ENCODE data around the gene AHRR.

The AHRR gene

GRCh38 chr5:310941-311434, 10.5 kb upstream of the AHRR start:
- no peaks in the 10 kb centered on the region for H3K27me3 ChIP-seq (ENCODE audit: control insufficient read depth in 5 of 5, insufficient read depth in 4 of 5, low read length in 5 of 5)
- peak overlapping the region in 1 of 5 donors; percentile 25 for H3K9ac ChIP-seq (ENCODE audit: low read length in 5 of 5)
- no peak overlapping the region for H3K27ac ChIP-seq (ENCODE audit: low read depth, low read length)
- peaks cover 7 to 76% (median 67%) of the 10 kb centered on the region in 5 donors for H3K36me3 ChIP-seq (ENCODE audit: control insufficient read depth in 5 of 5, insufficient read depth in 5 of 5, low read length in 5 of 5)
- no peaks in the 10 kb centered on the region for H3K9me3 ChIP-seq (ENCODE audit: control insufficient read depth in 5 of 5, low read length in 5 of 5)
- no peak overlapping the region for H3K4me3 ChIP-seq (ENCODE audit: low read depth in 1 of 5, low read length in 5 of 5)
- H3K4me1 ChIP-seq (ENCODE audit: control insufficient read depth in 5 of 5, insufficient read depth in 5 of 5, low read length in 5 of 5): peaks cover 0 to 34% (median 8%) of the 10 kb centered on the region in 5 donors

DNA sequence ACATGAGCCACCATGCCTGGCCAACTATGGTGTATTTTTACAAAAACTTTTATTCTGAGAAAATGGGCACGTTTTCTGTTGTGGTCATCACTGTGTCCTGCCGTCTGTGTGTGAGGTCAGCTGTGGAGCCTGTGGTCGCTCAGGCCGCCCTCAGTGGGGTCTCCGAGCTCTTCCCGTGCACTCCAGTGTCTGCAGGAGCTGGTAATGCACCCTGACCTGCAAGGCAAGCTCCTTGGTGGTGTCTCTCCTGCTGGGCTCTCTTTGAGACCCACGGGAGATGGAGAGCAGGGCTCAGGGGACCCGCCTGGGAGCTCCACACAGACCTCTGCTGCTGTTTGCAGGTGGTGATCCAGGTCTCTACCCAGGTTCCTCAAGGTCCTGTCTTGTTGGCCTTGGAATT, 9.6 kb upstream of the AHRR start:
- no peak overlapping the region for H3K4me3 ChIP-seq (ENCODE audit: low read depth in 1 of 5, low read length in 5 of 5)
- H3K9ac ChIP-seq (ENCODE audit: low read length in 5 of 5): no peak overlapping the region
- no peak overlapping the region for H3K27ac ChIP-seq (ENCODE audit: low read depth, low read length)
- peaks cover 4 to 76% (median 62%) of the 10 kb centered on the region in 5 donors for H3K36me3 ChIP-seq (ENCODE audit: control insufficient read depth in 5 of 5, insufficient read depth in 5 of 5, low read length in 5 of 5)
- peaks cover 0 to 35% (median 8%) of the 10 kb centered on the region in 5 donors for H3K4me1 ChIP-seq (ENCODE audit: control insufficient read depth in 5 of 5, insufficient read depth in 5 of 5, low read length in 5 of 5)
- no peaks in the 10 kb centered on the region for H3K9me3 ChIP-seq (ENCODE audit: control insufficient read depth in 5 of 5, low read length in 5 of 5)
- no peaks in the 10 kb centered on the region for H3K27me3 ChIP-seq (ENCODE audit: control insufficient read depth in 5 of 5, insufficient read depth in 4 of 5, low read length in 5 of 5)

GRCh38 chr5:312845-313244, 8.7 kb upstream of the AHRR start:
- Histone ChIP-seq H3K36me3 (ENCODE audit: control insufficient read depth in 5 of 5, insufficient read depth in 5 of 5, low read length in 5 of 5) (peaks cover 4 to 72% (median 54%) of the 10 kb centered on the region in 5 donors), H3K4me1 (ENCODE audit: control insufficient read depth in 5 of 5, insufficient read depth in 5 of 5, low read length in 5 of 5) (peaks cover 0 to 40% (median 8%) of the 10 kb centered on the region in 5 donors), H3K27me3 (ENCODE audit: control insufficient read depth in 5 of 5, insufficient read depth in 4 of 5, low read length in 5 of 5) (no peaks in the 10 kb centered on the region), H3K4me3 (ENCODE audit: low read depth in 1 of 5, low read length in 5 of 5) (no peak overlapping the region), H3K27ac (ENCODE audit: low read depth, low read length) (no peak overlapping the region), H3K9me3 (ENCODE audit: control insufficient read depth in 5 of 5, low read length in 5 of 5) (no peaks in the 10 kb centered on the region), H3K9ac (ENCODE audit: low read length in 5 of 5) (no peak overlapping the region)

DNA sequence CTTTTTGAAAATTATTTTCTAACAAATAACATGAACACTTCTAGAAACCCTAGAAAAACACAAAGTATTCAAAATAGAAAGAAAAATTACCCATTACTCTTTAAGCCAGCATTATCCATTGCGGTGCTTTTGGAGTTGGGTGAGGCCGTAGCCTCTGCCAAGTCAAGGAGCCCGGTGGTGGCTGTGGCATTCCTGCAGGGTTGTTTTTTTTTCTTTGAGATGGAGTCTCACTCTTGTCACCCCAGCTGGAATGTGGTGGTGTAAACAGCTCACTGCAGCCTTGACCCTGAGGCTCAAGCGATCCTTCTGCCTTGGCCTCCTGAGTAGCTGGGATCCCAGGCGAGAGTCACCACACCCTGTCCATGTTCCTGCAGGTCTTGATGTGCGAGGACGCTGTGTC, 8.2 kb upstream of the AHRR start:
- H3K4me1 ChIP-seq (ENCODE audit: control insufficient read depth in 5 of 5, insufficient read depth in 5 of 5, low read length in 5 of 5): peaks cover 0 to 38% (median 8%) of the 10 kb centered on the region in 5 donors
- H3K9ac ChIP-seq (ENCODE audit: low read length in 5 of 5): no peak overlapping the region
- no peaks in the 10 kb centered on the region for H3K9me3 ChIP-seq (ENCODE audit: control insufficient read depth in 5 of 5, low read length in 5 of 5)
- no peaks in the 10 kb centered on the region for H3K27me3 ChIP-seq (ENCODE audit: control insufficient read depth in 5 of 5, insufficient read depth in 4 of 5, low read length in 5 of 5)
- no peak overlapping the region for H3K4me3 ChIP-seq (ENCODE audit: low read depth in 1 of 5, low read length in 5 of 5)
- peaks cover 4 to 68% (median 50%) of the 10 kb centered on the region in 5 donors for H3K36me3 ChIP-seq (ENCODE audit: control insufficient read depth in 5 of 5, insufficient read depth in 5 of 5, low read length in 5 of 5)
- no peak overlapping the region for H3K27ac ChIP-seq (ENCODE audit: low read depth, low read length)

GRCh38 chr5:313806-314376, 7.6 kb upstream of the AHRR start:
- peaks cover 0 to 31% (median 8%) of the 10 kb centered on the region in 5 donors for H3K4me1 ChIP-seq (ENCODE audit: control insufficient read depth in 5 of 5, insufficient read depth in 5 of 5, low read length in 5 of 5)

DNA sequence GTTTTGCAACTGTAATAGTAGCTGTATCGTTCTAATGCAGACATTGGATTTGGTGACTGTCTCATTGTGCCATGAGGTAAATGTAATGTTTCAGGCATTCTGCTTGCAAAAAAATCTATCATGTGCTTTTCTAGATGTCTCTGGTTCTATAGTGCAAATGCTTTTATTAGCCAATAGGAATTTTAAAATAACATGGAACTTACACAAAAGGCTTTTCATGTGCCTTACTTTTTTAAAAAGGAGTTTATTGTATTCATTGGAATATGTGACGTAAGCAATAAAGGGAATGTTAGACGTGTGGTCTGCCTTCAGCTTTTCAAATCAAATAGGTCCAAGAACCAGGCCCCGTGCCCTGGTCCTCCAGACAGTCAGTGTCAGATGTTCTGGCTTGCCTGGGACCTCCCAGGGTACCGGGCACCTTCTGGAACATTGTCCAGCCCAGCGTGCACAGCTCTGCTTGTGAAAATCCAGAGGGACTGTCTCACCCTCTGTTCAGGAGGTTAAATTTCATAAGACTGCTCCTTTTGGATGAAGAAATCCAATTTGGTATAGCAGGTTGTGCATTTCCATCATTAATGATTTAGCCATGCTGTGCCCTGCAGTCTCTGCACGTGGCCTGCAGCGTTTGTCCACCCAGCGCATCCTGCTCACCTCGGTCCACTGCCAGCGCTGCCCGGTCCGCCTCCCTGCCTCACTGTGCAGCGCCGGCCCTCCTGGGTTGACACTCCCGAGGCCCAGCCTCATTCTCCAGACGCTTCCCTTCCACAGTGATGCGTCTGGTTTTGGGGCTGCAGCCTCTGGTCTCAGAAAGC, 6.6 kb upstream of the AHRR start:
- Histone ChIP-seq H3K9me3 (ENCODE audit: control insufficient read depth in 5 of 5, low read length in 5 of 5) (no peaks in the 10 kb centered on the region), H3K27me3 (ENCODE audit: control insufficient read depth in 5 of 5, insufficient read depth in 4 of 5, low read length in 5 of 5) (peaks cover 7 to 14% (median 12%) of the 10 kb centered on the region in 5 donors), H3K4me3 (ENCODE audit: low read depth in 1 of 5, low read length in 5 of 5) (no peak overlapping the region), H3K36me3 (ENCODE audit: control insufficient read depth in 5 of 5, insufficient read depth in 5 of 5, low read length in 5 of 5) (peaks cover 4 to 57% (median 44%) of the 10 kb centered on the region in 5 donors), H3K4me1 (ENCODE audit: control insufficient read depth in 5 of 5, insufficient read depth in 5 of 5, low read length in 5 of 5) (peaks cover 0 to 29% (median 8%) of the 10 kb centered on the region in 5 donors), H3K9ac (ENCODE audit: low read length in 5 of 5) (no peak overlapping the region), H3K27ac (ENCODE audit: low read depth, low read length) (no peak overlapping the region)

More at GRCh38 chr5:313806-314376, 7.6 kb upstream of the AHRR start:
- Histone ChIP-seq H3K9me3 (ENCODE audit: control insufficient read depth in 5 of 5, low read length in 5 of 5) (no peaks in the 10 kb centered on the region), H3K4me3 (ENCODE audit: low read depth in 1 of 5, low read length in 5 of 5) (no peak overlapping the region), H3K27ac (ENCODE audit: low read depth, low read length) (no peak overlapping the region), H3K9ac (ENCODE audit: low read length in 5 of 5) (no peak overlapping the region), H3K27me3 (ENCODE audit: control insufficient read depth in 5 of 5, insufficient read depth in 4 of 5, low read length in 5 of 5) (peaks cover 1 to 6% (median 4%) of the 10 kb centered on the region in 5 donors), H3K36me3 (ENCODE audit: control insufficient read depth in 5 of 5, insufficient read depth in 5 of 5, low read length in 5 of 5) (peaks cover 4 to 63% (median 49%) of the 10 kb centered on the region in 5 donors)

DNA sequence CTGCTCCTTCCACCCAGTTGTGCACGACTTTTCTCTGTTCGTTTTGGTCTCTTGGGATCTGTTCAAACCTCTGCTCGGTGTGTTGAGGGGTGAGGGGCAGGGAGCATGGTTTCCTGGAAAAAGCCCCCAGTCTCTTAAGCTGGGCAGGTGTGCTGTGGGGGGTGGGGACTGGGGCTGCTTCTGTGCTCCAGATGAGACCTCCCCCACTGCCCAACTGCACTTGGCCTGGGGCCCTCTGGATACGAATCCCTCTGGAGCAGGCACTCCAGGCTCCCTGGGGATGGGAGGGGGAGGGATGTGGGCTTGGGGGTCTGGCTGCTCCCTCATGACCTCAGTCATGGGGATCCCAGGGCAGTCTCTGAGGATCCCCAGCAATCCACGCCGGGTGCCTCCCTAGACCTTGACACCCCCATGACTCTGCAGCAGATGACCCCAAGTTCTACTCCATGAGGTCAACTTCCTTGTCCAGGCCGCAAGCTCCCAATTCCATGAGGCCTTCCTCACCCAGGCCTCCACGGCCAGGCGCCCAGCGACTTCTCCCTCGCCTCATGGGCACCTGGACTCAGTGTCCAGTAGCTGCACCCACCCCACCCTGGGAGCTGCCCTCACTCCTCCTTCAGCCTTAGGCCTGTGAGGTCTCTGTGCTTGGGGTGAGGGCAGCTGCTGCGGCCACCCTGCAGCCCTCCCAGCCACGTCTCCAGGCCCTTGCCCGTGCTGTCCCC, 5.9 kb upstream of the AHRR start:
- Histone ChIP-seq H3K4me3 (ENCODE audit: low read depth in 1 of 5, low read length in 5 of 5) (no peak overlapping the region), H3K4me1 (ENCODE audit: control insufficient read depth in 5 of 5, insufficient read depth in 5 of 5, low read length in 5 of 5) (peaks cover 0 to 30% (median 8%) of the 10 kb centered on the region in 5 donors), H3K9ac (ENCODE audit: low read length in 5 of 5) (no peak overlapping the region), H3K27me3 (ENCODE audit: control insufficient read depth in 5 of 5, insufficient read depth in 4 of 5, low read length in 5 of 5) (peaks cover 7 to 21% (median 19%) of the 10 kb centered on the region in 5 donors), H3K9me3 (ENCODE audit: control insufficient read depth in 5 of 5, low read length in 5 of 5) (no peaks in the 10 kb centered on the region), H3K27ac (ENCODE audit: low read depth, low read length) (no peak overlapping the region), H3K36me3 (ENCODE audit: control insufficient read depth in 5 of 5, insufficient read depth in 5 of 5, low read length in 5 of 5) (peaks cover 4 to 49% (median 39%) of the 10 kb centered on the region in 5 donors)

- Histone ChIP-seq H3K36me3 (ENCODE audit: control insufficient read depth in 5 of 5, insufficient read depth in 5 of 5, low read length in 5 of 5) (peaks cover 4 to 43% (median 34%) of the 10 kb centered on the region in 5 donors), H3K9ac (ENCODE audit: low read length in 5 of 5) (no peak overlapping the region), H3K4me3 (ENCODE audit: low read depth in 1 of 5, low read length in 5 of 5) (no peak overlapping the region)
Observed at GRCh38 chr5:316210-317085, 5.1 kb upstream of the AHRR start.

GRCh38 chr5:317086-317811, 4.3 kb upstream of the AHRR start:
- peaks cover 0 to 39% (median 23%) of the 10 kb centered on the region in 5 donors for H3K4me1 ChIP-seq (ENCODE audit: control insufficient read depth in 5 of 5, insufficient read depth in 5 of 5, low read length in 5 of 5)
- H3K9me3 ChIP-seq (ENCODE audit: control insufficient read depth in 5 of 5, low read length in 5 of 5): no peaks in the 10 kb centered on the region
- no peak overlapping the region for H3K9ac ChIP-seq (ENCODE audit: low read length in 5 of 5)
- peaks cover 10 to 30% (median 28%) of the 10 kb centered on the region in 5 donors for H3K27me3 ChIP-seq (ENCODE audit: control insufficient read depth in 5 of 5, insufficient read depth in 4 of 5, low read length in 5 of 5)
- H3K36me3 ChIP-seq (ENCODE audit: control insufficient read depth in 5 of 5, insufficient read depth in 5 of 5, low read length in 5 of 5): peaks cover 4 to 41% (median 34%) of the 10 kb centered on the region in 5 donors
- no peak overlapping the region for H3K27ac ChIP-seq (ENCODE audit: low read depth, low read length)
- no peak overlapping the region for H3K4me3 ChIP-seq (ENCODE audit: low read depth in 1 of 5, low read length in 5 of 5)

More at GRCh38 chr5:316210-317085, 5.1 kb upstream of the AHRR start:
- H3K27me3 ChIP-seq (ENCODE audit: control insufficient read depth in 5 of 5, insufficient read depth in 4 of 5, low read length in 5 of 5): peaks cover 7 to 28% (median 26%) of the 10 kb centered on the region in 5 donors
- H3K9me3 ChIP-seq (ENCODE audit: control insufficient read depth in 5 of 5, low read length in 5 of 5): no peaks in the 10 kb centered on the region
- H3K27ac ChIP-seq (ENCODE audit: low read depth, low read length): no peak overlapping the region
- peaks cover 0 to 38% (median 16%) of the 10 kb centered on the region in 5 donors for H3K4me1 ChIP-seq (ENCODE audit: control insufficient read depth in 5 of 5, insufficient read depth in 5 of 5, low read length in 5 of 5)

All from subcutaneous abdominal adipose tissue (tissue), 5 donors.